ENCODE data around the gene NUDT1.

NUDT1 gene

GRCh38 chr7:2205036-2205780, 36.8 kb upstream of the NUDT1 start:
- no peak for DNase-seq (ENCODE audit: low read depth in 3 of 3)

GRCh38 chr7:2208712-2209111, 33.3 kb upstream of the NUDT1 start:
- no peak for DNase-seq (ENCODE audit: low read depth in 3 of 3)

GRCh38 chr7:2209146-2209960, 32.7 kb upstream of the NUDT1 start:
- peak in 2 of 3 experiments; percentile 12 to 24 for DNase-seq (ENCODE audit: low read depth in 3 of 3)

- DNase-seq (ENCODE audit: low read depth in 3 of 3): no peak
These were observed 32.1 kb upstream of the NUDT1 start for GRCh38 chr7:2209961-2210323.

GRCh38 chr7:2210551-2211258, 31.3 kb upstream of the NUDT1 start:
- no peak for DNase-seq (ENCODE audit: low read depth in 3 of 3)

GRCh38 chr7:2211259-2211880, 30.7 kb upstream of the NUDT1 start:
- DNase-seq (ENCODE audit: low read depth in 3 of 3): no peak

GRCh38 chr7:2211926-2212325, 30.1 kb upstream of the NUDT1 start:
- DNase-seq (ENCODE audit: low read depth in 3 of 3): no peak

GRCh38 chr7:2212906-2213305, 29.1 kb upstream of the NUDT1 start:
- DNase-seq (ENCODE audit: low read depth in 3 of 3): no peak

- no peak for DNase-seq (ENCODE audit: low read depth in 3 of 3)
These were observed 28.3 kb upstream of the NUDT1 start for GRCh38 chr7:2213551-2214215.

GRCh38 chr7:2214636-2215035, 27.4 kb upstream of the NUDT1 start:
- no peak for DNase-seq (ENCODE audit: low read depth in 3 of 3)

- no peak for DNase-seq (ENCODE audit: low read depth in 3 of 3)
These were observed 26.2 kb upstream of the NUDT1 start for GRCh38 chr7:2215851-2216250.

- no peak for DNase-seq (ENCODE audit: low read depth in 3 of 3)
These were observed 24.8 kb upstream of the NUDT1 start for GRCh38 chr7:2217206-2217605.

GRCh38 chr7:2217716-2218443, 24.1 kb upstream of the NUDT1 start:
- DNase-seq (ENCODE audit: low read depth in 3 of 3): no peak

- DNase-seq (ENCODE audit: low read depth in 3 of 3): no peak
These were observed 23.6 kb upstream of the NUDT1 start for GRCh38 chr7:2218444-2218785.

- DNase-seq (ENCODE audit: low read depth in 3 of 3): no peak
These were observed 22.9 kb upstream of the NUDT1 start for GRCh38 chr7:2219136-2219535.

GRCh38 chr7:2219606-2220005, 22.4 kb upstream of the NUDT1 start:
- DNase-seq (ENCODE audit: low read depth in 3 of 3): no peak

- no peak for DNase-seq (ENCODE audit: low read depth in 3 of 3)
These were observed 22.0 kb upstream of the NUDT1 start for GRCh38 chr7:2220030-2220429.

- DNase-seq (ENCODE audit: low read depth in 3 of 3): no peak
These were observed 21.5 kb upstream of the NUDT1 start for GRCh38 chr7:2220506-2220905.

GRCh38 chr7:2220954-2221353, 21.1 kb upstream of the NUDT1 start:
- DNase-seq (ENCODE audit: low read depth in 3 of 3): no peak

GRCh38 chr7:2222516-2222915, 19.5 kb upstream of the NUDT1 start:
- DNase-seq (ENCODE audit: low read depth in 3 of 3): no peak

GRCh38 chr7:2223321-2223720, 18.7 kb upstream of the NUDT1 start:
- DNase-seq (ENCODE audit: low read depth in 3 of 3): no peak

All from stimulated activated CD4-positive, alpha-beta T cell treated with anti-CD3 and anti-CD28 coated beads, TNF-alpha, amount 100 ng/mL, for 24 hours (primary cell).